ENCODE data around the gene RHOB.
"Not testable (repeated sequence)": the region's sequence is repeated elsewhere in the genome, so short reads cannot be mapped to it uniquely, and the experiment has no call there.

RHOB gene

GRCh38 chr2:20479835-20480234 is 33.0 kb downstream of the RHOB start:
- no peak for DNase-seq

GRCh38 chr2:20480913-20481312 is 34.0 kb downstream of the RHOB start:
- no peak for DNase-seq

- no peak for DNase-seq
Observed at GRCh38 chr2:20481798-20482405, 35.0 kb downstream of the RHOB start.

- no peak for DNase-seq
Observed at GRCh38 chr2:20482725-20483124, 35.9 kb downstream of the RHOB start.

- no peak for DNase-seq
Observed at GRCh38 chr2:20483194-20483895, 36.5 kb downstream of the RHOB start.

GRCh38 chr2:20484034-20484617 is 37.3 kb downstream of the RHOB start:
- no peak for DNase-seq

- no peak for DNase-seq
Observed at GRCh38 chr2:20484810-20485611, 38.1 kb downstream of the RHOB start.

GRCh38 chr2:20485612-20486388 is 38.9 kb downstream of the RHOB start:
- no peak for DNase-seq

GRCh38 chr2:20486571-20486970 is 39.7 kb downstream of the RHOB start:
- DNase-seq, result no peak

GRCh38 chr2:20487030-20487391 is 40.1 kb downstream of the RHOB start:
- no peak for DNase-seq

- DNase-seq, result no peak
Observed at GRCh38 chr2:20487392-20488174, 40.7 kb downstream of the RHOB start.

- no peak for DNase-seq
Observed at GRCh38 chr2:20488201-20488641, 41.3 kb downstream of the RHOB start.

- no peak for DNase-seq
Observed at GRCh38 chr2:20488782-20489181, 41.9 kb downstream of the RHOB start.

- no peak for DNase-seq
Observed at GRCh38 chr2:20490300-20491181, 43.7 kb downstream of the RHOB start.

GRCh38 chr2:20491739-20492531 is 45.1 kb downstream of the RHOB start:
- no peak for DNase-seq

GRCh38 chr2:20493095-20493494 is 46.2 kb downstream of the RHOB start:
- not testable (repeated sequence) for DNase-seq

GRCh38 chr2:20494241-20494640 is 47.4 kb downstream of the RHOB start:
- no peak for DNase-seq

GRCh38 chr2:20496076-20496872 is 49.4 kb downstream of the RHOB start:
- DNase-seq, result peak; percentile 46

- no peak for DNase-seq
Observed at GRCh38 chr2:20496942-20497341, 50.1 kb downstream of the RHOB start.

Data from NCI-H2107 (cell line).